GM20000 (cell line): Measurements from ENCODE around the gene SPATA19.

ENCODE experiments used
- DNase-seq: peaks from one replicate; pipeline ENCODE4 v3.0.0; 2012; ENCODE audit warnings: low spot score
- CTCF ChIP-seq: IDR thresholded peaks from 2 replicates; pipeline ENCODE4 v1.5.1; 2012; ENCODE audit warnings: mild to moderate bottlenecking, control low read depth; ENCODE audit errors: extremely low read depth, missing control alignments

SPATA19 gene

GRCh38 chr11:133844217-133844616 is 1.1 kb downstream of the SPATA19 start:
- TF ChIP-seq CTCF = no peak
- no peak for DNase-seq

- no peak for TF ChIP-seq CTCF
- no peak for DNase-seq
Measured at GRCh38 chr11:133843454-133843987, 1.8 kb downstream of the SPATA19 start.

GRCh38 chr11:133842730-133843129 is 2.6 kb downstream of the SPATA19 start:
- no peak for TF ChIP-seq CTCF

GRCh38 chr11:133842053-133842452 is 3.3 kb downstream of the SPATA19 start:
- TF ChIP-seq CTCF = no peak
- DNase-seq = no peak

More at GRCh38 chr11:133842730-133843129, 2.6 kb downstream of the SPATA19 start:
- DNase-seq = no peak

- DNase-seq = no peak
- no peak for TF ChIP-seq CTCF
Measured at GRCh38 chr11:133841279-133842043, 3.9 kb downstream of the SPATA19 start.

- DNase-seq = no peak
Measured at GRCh38 chr11:133840479-133840941, 4.8 kb downstream of the SPATA19 start.

More at GRCh38 chr11:133840479-133840941, 4.8 kb downstream of the SPATA19 start:
- TF ChIP-seq CTCF = no peak
